ENCODE data around the gene FMO1. TPM values are rescaled to one million over a fixed set of nuclear protein-coding genes. Genes with fewer than 3 reads are reported as not detected.

The FMO1 gene
- total RNA-seq, 1 experiment from 2014 or later: not detected

- no peak for TF ChIP-seq ZNF263 (CRISPR knock-in tag; IDR thresholded peaks at IDR 0.05; ENCODE audit: low read depth)
- TF ChIP-seq NFATC4 (CRISPR knock-in tag; IDR thresholded peaks at IDR 0.05): no peak
- no peak for TF ChIP-seq ZBTB21 (CRISPR knock-in tag; IDR thresholded peaks at IDR 0.05; ENCODE audit: borderline replicate concordance)
- TF ChIP-seq JAZF1 (CRISPR knock-in tag; IDR thresholded peaks at IDR 0.05): no peak
- no peak for TF ChIP-seq ELF4 (CRISPR knock-in tag; IDR thresholded peaks at IDR 0.05; ENCODE audit: low read depth)
- TF ChIP-seq HMGA2 (CRISPR knock-in tag; IDR thresholded peaks at IDR 0.05): no peak
- no peak for TF ChIP-seq STAT6 (CRISPR knock-in tag; conservative IDR thresholded peaks at IDR 0.05; ENCODE audit: low read depth)
- no peak for TF ChIP-seq TEAD1 (CRISPR knock-in tag; IDR thresholded peaks at IDR 0.05)
- no peak for TF ChIP-seq TP53 (CRISPR knock-in tag; IDR thresholded peaks at IDR 0.05)
- no peak for TF ChIP-seq EMX1 (CRISPR knock-in tag; IDR thresholded peaks at IDR 0.05)
- TF ChIP-seq, protein P1, sequence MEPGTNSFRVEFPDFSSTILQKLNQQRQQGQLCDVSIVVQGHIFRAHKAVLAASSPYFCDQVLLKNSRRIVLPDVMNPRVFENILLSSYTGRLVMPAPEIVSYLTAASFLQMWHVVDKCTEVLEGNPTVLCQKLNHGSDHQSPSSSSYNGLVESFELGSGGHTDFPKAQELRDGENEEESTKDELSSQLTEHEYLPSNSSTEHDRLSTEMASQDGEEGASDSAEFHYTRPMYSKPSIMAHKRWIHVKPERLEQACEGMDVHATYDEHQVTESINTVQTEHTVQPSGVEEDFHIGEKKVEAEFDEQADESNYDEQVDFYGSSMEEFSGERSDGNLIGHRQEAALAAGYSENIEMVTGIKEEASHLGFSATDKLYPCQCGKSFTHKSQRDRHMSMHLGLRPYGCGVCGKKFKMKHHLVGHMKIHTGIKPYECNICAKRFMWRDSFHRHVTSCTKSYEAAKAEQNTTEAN (CRISPR knock-in tag; IDR thresholded peaks at IDR 0.05): no peak
- TF ChIP-seq, protein P2, sequence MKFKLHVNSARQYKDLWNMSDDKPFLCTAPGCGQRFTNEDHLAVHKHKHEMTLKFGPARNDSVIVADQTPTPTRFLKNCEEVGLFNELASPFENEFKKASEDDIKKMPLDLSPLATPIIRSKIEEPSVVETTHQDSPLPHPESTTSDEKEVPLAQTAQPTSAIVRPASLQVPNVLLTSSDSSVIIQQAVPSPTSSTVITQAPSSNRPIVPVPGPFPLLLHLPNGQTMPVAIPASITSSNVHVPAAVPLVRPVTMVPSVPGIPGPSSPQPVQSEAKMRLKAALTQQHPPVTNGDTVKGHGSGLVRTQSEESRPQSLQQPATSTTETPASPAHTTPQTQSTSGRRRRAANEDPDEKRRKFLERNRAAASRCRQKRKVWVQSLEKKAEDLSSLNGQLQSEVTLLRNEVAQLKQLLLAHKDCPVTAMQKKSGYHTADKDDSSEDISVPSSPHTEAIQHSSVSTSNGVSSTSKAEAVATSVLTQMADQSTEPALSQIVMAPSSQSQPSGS (CRISPR knock-in tag; IDR thresholded peaks at IDR 0.05; ENCODE audit: borderline replicate concordance, low read depth): no peak
- TF ChIP-seq SP1 (CRISPR knock-in tag; conservative IDR thresholded peaks at IDR 0.05): no peak
- TF ChIP-seq ESRRA (CRISPR knock-in tag; IDR thresholded peaks at IDR 0.05; ENCODE audit: borderline replicate concordance): no peak
- TF ChIP-seq NFYB (CRISPR knock-in tag; conservative IDR thresholded peaks at IDR 0.05; ENCODE audit: low read depth): no peak
- no peak for TF ChIP-seq IRF2 (CRISPR knock-in tag; IDR thresholded peaks at IDR 0.05; ENCODE audit: borderline replicate concordance, low read depth)
- TF ChIP-seq, protein P3, sequence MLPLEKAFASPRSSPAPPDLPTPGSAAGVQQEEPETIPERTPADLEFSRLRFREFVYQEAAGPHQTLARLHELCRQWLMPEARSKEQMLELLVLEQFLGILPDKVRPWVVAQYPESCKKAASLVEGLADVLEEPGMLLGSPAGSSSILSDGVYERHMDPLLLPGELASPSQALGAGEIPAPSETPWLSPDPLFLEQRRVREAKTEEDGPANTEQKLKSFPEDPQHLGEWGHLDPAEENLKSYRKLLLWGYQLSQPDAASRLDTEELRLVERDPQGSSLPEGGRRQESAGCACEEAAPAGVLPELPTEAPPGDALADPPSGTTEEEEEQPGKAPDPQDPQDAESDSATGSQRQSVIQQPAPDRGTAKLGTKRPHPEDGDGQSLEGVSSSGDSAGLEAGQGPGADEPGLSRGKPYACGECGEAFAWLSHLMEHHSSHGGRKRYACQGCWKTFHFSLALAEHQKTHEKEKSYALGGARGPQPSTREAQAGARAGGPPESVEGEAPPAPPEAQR (CRISPR knock-in tag; IDR thresholded peaks at IDR 0.05): no peak
- no peak for TF ChIP-seq TEAD4 (CRISPR knock-in tag; IDR thresholded peaks at IDR 0.05)
- TF ChIP-seq, protein P4, sequence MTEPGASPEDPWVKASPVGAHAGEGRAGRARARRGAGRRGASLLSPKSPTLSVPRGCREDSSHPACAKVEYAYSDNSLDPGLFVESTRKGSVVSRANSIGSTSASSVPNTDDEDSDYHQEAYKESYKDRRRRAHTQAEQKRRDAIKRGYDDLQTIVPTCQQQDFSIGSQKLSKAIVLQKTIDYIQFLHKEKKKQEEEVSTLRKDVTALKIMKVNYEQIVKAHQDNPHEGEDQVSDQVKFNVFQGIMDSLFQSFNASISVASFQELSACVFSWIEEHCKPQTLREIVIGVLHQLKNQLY (CRISPR knock-in tag; IDR thresholded peaks at IDR 0.05): no peak
- no peak for TF ChIP-seq ZNF512 (CRISPR knock-in tag; IDR thresholded peaks at IDR 0.05; ENCODE audit: borderline replicate concordance)
- no peak overlapping the region for H3K27ac Mint-ChIP-seq
- no peaks in the 10 kb centered on the region for H3K9me3 Mint-ChIP-seq
- no peak overlapping the region for H3K4me3 Mint-ChIP-seq
- no peaks in the 10 kb centered on the region for H3K36me3 Mint-ChIP-seq
- peaks cover under 1% of the 10 kb centered on the region; the same call in 1 of the 2 replicates for H3K27me3 Mint-ChIP-seq (ENCODE audit: low read depth)
- DNase-seq (ENCODE audit: low spot score) (no peak), ATAC-seq (no peak)
- ChIA-PET CTCF (no interaction called here), POLR2A (no interaction called here)
- peaks cover 25% of the 10 kb centered on the region for H3K4me1 Mint-ChIP-seq
These were observed 41.3 kb upstream of the FMO1 start for GRCh38 chr1:171206978-171207355.
